HAP-1 (cell line): ENCODE data around the gene IL16.
A peak's percentile ranks its signal among the peaks of the same experiment; 100 is the strongest.

Source experiments
- DNase-seq, 2 experiments: peaks; one replicate each; pipeline ENCODE4 v3.0.0-alpha.2; 2016 to 2020; ENCODE audit warnings: low spot score in 2 of 2
- H3K27me3 ChIP-seq: fragments of 250-450 bp; sonication (Bioruptor Pico); 2 replicates; pipeline ENCODE4 v1.5.1; 2020; ENCODE audit warnings: low read depth, mild to moderate bottlenecking, moderate library complexity
- H3K36me3 ChIP-seq: fragments of 250-450 bp; sonication (Bioruptor Pico); replicated peaks from 2 replicates; pipeline ENCODE4 v1.5.1; 2020; ENCODE audit warnings: mild to moderate bottlenecking
- H3K4me1 ChIP-seq: fragments of 250-450 bp; sonication (Bioruptor Pico); 2 replicates; pipeline ENCODE4 v1.5.1; 2020; ENCODE audit warnings: mild to moderate bottlenecking
- H3K4me3 ChIP-seq: fragments of 250-450 bp; sonication (Bioruptor Pico); 2 replicates; pipeline ENCODE4 v1.5.1; 2020; ENCODE audit warnings: mild to moderate bottlenecking, moderate library complexity
- H3K9me3 ChIP-seq: fragments of 250-450 bp; sonication (Bioruptor Pico); 2 replicates; pipeline ENCODE4 v1.5.1; 2020; ENCODE audit warnings: mild to moderate bottlenecking, moderate library complexity
- in situ Hi-C: fragments of 300-500 bp; cut with MboI; formaldehyde crosslinking; loops from 3 replicates; pipeline ENCODE4 v1.14.3; 2020; ENCODE audit warnings: low sequenced_read_pairs, inconsistent platforms, mixed read lengths

IL16 gene

DNA sequence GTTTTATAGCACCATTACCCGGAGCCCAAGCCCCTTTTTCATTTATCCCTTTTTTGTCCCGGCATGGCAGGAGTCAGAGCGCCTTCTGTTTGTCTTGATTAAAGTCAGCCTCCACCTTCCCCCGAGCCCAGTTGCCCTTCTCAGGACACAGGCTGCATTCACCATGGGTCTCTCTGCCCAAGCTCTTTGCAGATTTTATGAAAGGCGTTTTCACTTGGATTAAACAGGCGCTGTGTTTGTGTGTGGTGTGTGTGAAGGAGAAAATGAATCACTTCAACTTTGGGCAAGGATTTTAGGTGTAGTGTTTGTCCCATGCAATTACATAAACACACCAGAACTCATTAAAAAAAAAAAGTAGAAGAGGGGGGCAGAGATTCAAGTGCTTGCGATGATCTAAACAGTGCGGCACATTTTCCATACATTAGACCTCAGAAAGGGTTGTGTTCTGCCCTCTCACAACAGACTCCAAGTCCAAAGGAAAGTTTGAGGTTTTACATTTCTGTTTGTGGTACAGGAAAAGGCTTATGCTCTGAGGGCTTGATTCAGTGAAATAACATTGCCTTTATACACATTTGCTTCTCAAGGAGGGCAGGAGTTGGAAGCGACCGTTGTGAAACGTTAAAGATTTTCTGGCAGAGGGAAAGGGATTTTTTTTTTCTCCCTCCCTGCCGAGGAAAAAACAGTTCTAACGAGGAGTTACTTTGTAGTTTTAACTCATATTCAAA lies 14.5 kb upstream of the IL16 start:
- no peaks in the 10 kb centered on the region for H3K4me1 ChIP-seq
- H3K27me3 ChIP-seq: peaks cover 11% of the 10 kb centered on the region; the same call in 1 of the 2 replicates
- in situ Hi-C loops: no loop called here
- H3K36me3 ChIP-seq: no peaks in the 10 kb centered on the region
- DNase-seq: no peak
- no peaks in the 10 kb centered on the region for H3K9me3 ChIP-seq
- no peak overlapping the region for H3K4me3 ChIP-seq

DNA sequence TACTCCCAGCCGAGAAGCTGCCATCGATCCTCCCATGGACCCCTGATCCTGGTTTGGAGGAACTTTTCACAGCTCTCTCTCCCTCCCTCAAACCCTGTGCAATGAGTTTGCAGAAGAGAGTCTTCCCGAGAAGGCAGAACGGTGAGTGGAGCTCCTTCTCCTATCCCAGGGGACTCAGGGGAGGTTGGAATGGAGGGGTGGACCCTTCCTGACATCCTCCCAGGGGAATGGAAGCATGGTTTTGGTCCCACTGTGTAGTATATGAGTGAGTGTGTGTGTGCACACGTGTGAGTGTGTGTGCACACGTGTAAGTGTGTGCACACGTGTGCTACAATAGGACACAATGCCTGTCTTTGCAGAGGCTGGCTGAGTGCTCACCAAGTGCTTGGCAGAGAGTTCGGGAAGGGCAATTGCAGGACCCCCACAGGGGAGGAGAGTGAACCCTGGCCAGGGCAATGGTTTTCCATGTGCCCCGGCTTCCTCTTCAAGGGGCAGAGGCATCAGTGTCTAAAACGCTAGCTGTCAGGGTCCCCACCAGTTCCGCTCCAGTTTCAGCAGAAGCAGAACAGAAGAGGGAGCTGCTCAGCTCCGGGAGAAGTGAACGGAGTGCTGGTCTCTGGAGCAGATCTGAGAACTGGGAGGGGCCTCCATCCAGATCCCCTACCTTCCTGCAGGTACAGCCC lies 13.8 kb upstream of the IL16 start:
- Histone ChIP-seq H3K9me3 (no peaks in the 10 kb centered on the region), H3K27me3 (peaks cover 11% of the 10 kb centered on the region; the same call in 1 of the 2 replicates), H3K4me3 (no peak overlapping the region), H3K36me3 (no peaks in the 10 kb centered on the region), H3K4me1 (no peaks in the 10 kb centered on the region)
- in situ Hi-C loops: no loop called here
- no peak for DNase-seq

DNA sequence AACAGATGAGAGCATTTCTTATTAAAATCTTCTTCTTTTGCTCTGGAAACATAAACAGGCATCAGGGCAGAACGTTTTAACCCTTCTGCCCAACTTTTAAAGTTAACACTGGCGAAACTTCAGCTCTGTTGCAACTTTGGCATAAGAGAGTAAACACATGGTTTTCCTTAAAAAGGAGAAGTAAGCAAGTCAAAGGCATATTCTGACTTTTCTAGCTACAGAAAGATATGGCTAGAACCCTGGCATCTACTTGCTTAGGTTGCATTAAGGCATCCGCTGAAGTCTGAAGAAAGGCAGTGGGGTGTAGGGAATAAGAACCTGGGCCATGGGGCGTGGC lies 13.3 kb upstream of the IL16 start:
- Histone ChIP-seq H3K36me3 (no peaks in the 10 kb centered on the region), H3K9me3 (no peaks in the 10 kb centered on the region), H3K4me3 (no peak overlapping the region), H3K27me3 (peaks cover 11% of the 10 kb centered on the region; the same call in 1 of the 2 replicates), H3K4me1 (no peaks in the 10 kb centered on the region)
- DNase-seq: no peak
- in situ Hi-C loops: no loop called here

DNA sequence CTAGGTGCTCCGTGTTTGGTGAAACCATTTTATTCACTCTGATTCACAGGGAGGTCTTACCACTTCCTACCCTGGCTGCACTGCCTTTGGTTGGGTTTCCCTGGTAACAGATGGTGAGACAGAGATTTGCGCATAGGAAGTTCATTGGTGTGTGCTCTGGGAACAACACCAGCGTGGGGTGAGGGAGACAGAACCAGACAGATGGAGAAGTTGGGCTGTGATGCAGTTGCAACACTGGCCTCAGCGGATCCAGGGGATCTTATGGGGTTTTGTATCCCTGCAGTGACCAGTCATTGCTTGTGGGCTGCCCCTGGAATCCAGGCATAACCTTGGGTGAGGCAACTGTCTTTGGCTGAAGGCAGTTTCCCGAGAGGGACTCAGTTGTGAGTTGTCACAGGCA lies 12.5 kb upstream of the IL16 start:
- peaks cover 11% of the 10 kb centered on the region; the same call in 1 of the 2 replicates for H3K27me3 ChIP-seq
- in situ Hi-C loops: no loop called here
- DNase-seq: peak in 1 of 2 experiments; percentile 6
- no peaks in the 10 kb centered on the region for H3K9me3 ChIP-seq
- H3K4me3 ChIP-seq: no peak overlapping the region
- no peaks in the 10 kb centered on the region for H3K36me3 ChIP-seq
- H3K4me1 ChIP-seq: no peaks in the 10 kb centered on the region

DNA sequence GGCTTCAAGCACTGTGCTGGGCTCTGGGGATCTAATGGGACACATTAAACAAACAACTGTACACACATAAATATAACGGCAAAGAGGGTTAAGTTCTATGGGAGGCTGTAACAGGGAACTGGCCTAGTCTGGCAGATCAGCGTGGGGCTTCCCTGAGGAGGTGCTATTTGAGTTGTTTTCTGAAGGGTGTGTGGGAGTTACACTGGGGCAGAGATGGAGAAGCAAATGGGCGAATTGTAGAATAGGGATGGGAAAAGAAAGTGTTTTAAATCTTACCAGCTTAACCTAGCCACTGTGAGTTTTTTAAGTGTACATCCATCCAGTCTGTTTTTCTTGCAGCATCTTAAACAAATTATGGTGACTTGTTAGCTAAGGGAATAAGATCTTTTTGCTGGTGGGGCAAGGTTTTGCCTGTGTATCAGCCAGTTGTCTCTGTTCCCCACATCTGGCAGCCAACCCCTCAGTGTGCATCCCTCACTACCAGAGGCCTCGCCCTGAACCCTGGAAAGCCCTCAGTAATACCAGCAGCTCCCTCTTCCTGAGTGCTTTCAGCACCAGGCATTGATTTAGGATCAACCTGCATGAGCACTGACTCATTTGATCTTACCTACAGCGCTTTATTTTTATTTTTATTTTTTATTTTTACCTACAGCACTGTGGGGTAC lies 10.9 kb upstream of the IL16 start:
- Histone ChIP-seq H3K4me3 (no peak overlapping the region), H3K4me1 (no peaks in the 10 kb centered on the region), H3K27me3 (peaks cover 11% of the 10 kb centered on the region; the same call in 1 of the 2 replicates), H3K9me3 (no peaks in the 10 kb centered on the region), H3K36me3 (no peaks in the 10 kb centered on the region)
- in situ Hi-C loops: no loop called here
- no peak for DNase-seq

DNA sequence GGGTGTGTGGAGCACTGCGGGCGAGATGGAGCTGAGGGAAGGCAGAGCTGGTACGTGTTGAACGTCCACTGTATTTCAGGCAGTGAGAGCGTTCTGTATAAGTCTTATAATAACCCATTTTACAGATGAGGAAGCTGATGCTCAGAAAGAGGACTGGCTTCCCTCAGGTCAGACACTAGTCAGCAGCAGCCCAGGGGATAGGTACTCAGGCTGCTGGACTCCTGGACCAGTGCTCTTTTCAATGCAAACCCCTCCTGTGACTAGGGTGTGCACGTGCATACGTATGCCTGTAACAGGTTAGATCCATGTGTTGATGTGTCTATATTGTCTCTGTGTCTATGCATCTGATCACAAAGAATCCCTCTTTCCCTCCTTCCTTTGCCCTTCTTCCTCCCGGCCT lies 8.3 kb upstream of the IL16 start:
- Histone ChIP-seq H3K4me3 (no peak overlapping the region), H3K27me3 (0 out of 2 replicates have a peak, but pooled peaks cover under 1% of the 10 kb centered on the region), H3K4me1 (no peaks in the 10 kb centered on the region), H3K9me3 (peaks cover 3% of the 10 kb centered on the region; the same call in 1 of the 2 replicates), H3K36me3 (no peaks in the 10 kb centered on the region)
- no peak for DNase-seq
- in situ Hi-C loops: no loop called here

DNA sequence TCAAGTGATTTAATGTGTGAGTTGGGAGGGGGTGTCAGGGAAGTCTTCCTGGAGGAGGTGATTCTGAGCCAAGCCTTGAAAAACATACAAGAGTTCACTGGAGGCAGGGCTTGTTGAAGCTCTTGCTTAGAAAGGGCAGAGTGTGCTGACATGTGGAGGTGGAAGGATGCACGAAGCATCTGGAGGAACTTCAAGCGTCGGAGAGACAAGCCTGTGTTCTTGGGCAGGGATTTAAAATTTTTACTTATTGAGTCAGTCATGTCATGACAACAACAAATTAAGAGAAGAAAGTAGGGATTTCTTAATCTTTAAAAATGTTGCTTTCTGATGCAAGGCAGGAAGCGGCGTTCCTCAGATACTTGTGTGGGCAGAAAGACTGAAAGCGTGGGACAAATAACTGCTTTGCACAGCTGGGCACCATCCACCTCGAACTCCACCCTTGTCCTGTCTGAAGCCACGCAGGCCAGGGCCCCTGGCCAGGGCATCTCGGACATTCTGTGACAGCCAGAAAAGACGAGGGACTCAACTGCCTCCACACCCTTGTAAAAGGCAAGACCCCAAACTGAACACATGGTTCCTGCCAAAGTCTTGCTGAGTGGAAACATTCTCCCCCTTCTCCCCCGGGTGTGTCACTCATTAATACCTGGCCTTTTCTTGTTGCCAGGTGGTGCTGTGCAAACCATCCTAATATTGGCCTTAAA lies 6.9 kb upstream of the IL16 start:
- in situ Hi-C loops: no loop called here
- H3K4me3 ChIP-seq: no peak overlapping the region

DNA sequence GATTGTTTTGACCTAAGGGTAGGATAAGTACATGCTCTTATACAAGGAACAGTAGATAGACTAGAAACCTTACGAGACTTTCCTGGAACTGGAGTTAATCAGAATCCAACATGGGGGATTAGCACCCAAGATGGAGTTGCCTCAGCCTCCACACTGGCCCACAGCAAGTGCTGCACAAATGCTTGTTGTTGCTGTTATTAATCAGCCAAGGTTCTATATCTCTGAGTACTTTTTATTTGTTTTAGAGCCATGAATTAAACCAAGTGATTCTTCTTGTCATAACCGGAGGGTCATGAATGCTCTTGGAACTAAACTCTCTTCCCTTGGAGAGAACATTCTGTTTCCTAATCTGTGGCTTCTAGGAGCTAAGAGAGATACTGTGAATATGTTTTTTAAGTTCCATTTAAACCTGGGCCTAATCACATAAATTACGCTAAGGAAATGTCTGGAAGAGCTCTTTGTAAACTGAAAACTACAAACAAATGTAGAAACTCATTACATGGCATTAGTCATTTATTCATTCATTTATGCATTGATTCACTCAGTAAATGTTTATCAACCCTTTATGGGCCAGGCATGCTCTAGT lies 5.7 kb upstream of the IL16 start:
- in situ Hi-C loops: no loop called here

More for the DNA sequence above, 6.9 kb upstream of the IL16 start:
- no peaks in the 10 kb centered on the region for H3K27me3 ChIP-seq
- peaks cover 3% of the 10 kb centered on the region; the same call in 1 of the 2 replicates for H3K9me3 ChIP-seq
- H3K36me3 ChIP-seq: no peaks in the 10 kb centered on the region
- no peak for DNase-seq
- H3K4me1 ChIP-seq: no peaks in the 10 kb centered on the region

DNA sequence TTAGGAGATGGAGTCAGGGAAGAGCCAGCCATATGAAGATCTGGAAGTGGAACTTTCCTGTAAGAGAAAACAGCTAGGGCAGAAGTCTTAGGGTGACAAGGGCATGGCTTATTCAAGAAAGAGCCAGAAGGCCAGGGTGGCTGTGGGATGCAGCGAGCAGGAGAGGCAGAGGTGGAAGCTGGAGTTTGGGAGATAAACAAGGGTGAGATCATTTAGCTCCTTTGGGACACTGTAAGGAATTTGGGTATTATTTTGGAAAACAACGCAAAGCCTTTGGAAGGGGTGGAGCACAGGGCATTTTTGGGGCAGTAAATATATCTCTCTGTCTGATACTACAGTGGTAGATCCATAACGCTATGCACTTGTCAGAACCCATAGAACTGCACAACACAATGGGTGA lies 5.0 kb upstream of the IL16 start:
- H3K36me3 ChIP-seq: no peaks in the 10 kb centered on the region
- in situ Hi-C loops: no loop called here
- no peak overlapping the region for H3K4me3 ChIP-seq
- no peak for DNase-seq
- H3K4me1 ChIP-seq: no peaks in the 10 kb centered on the region
- H3K9me3 ChIP-seq: peaks cover 3% of the 10 kb centered on the region; the same call in 1 of the 2 replicates
- H3K27me3 ChIP-seq: 0 out of 2 replicates have a peak, but pooled peaks cover 2% of the 10 kb centered on the region

More for the DNA sequence above, 5.7 kb upstream of the IL16 start:
- Histone ChIP-seq H3K4me1 (no peaks in the 10 kb centered on the region), H3K4me3 (no peak overlapping the region), H3K27me3 (0 out of 2 replicates have a peak, but pooled peaks cover 2% of the 10 kb centered on the region), H3K9me3 (peaks cover 3% of the 10 kb centered on the region; the same call in 1 of the 2 replicates), H3K36me3 (no peaks in the 10 kb centered on the region)
- DNase-seq: no peak

DNA sequence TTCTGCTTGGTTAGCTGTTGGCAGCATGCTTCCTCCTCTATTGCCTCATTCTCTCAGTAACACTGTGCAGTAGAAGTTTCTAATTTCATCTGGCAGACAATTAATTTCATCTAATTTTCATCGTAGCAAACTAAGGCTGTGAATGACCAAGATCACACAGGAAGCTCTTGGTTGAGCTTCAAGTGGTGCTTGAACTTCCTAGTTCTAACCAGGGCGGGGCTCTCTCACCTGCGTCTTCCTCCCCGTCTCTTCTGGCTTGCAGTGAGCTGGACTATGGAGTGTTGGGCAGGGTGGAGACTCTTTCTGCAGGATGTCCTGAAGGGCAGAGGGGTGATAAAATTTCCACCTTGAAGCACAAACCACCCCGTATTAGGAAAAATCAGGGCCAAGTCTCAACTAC lies 2.0 kb upstream of the IL16 start:
- no peaks in the 10 kb centered on the region for H3K4me1 ChIP-seq
- no peak for DNase-seq
- 0 out of 2 replicates have a peak, but pooled peaks cover 2% of the 10 kb centered on the region for H3K27me3 ChIP-seq
- no peak overlapping the region for H3K4me3 ChIP-seq
- H3K36me3 ChIP-seq: no peaks in the 10 kb centered on the region
- H3K9me3 ChIP-seq: peaks cover 3% of the 10 kb centered on the region; the same call in 1 of the 2 replicates
- in situ Hi-C loops: no loop called here

DNA sequence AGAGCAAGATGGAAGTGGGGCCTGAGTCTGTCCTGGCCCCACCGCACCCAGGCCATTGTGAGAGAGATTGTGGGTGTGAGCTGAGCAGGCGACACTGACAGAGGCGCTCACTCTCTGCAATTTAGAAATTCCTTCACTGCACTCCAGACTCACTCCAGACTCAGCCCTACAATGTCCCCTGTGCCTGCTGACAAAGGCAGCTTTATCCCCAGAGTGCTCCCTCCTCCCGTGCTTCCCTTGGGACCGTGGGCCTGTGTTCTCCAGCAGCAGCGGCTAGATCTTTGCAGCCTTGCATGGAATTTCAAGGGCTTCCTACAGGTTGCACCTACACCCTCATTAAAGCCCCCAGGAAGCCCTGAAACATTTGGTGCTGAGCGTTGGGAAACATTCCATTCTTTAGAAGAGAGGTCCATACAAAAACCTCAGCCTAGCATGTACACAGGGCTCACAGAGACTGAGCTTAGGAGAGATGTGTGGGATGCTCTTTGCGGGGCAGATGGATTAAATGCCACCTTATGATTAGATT lies 1.3 kb upstream of the IL16 start:
- peak in 1 of 2 experiments; percentile 25 for DNase-seq
- in situ Hi-C loops: no loop called here
- Histone ChIP-seq H3K27me3 (0 out of 2 replicates have a peak, but pooled peaks cover 2% of the 10 kb centered on the region), H3K36me3 (no peaks in the 10 kb centered on the region), H3K9me3 (peaks cover 3% of the 10 kb centered on the region; the same call in 1 of the 2 replicates), H3K4me1 (no peaks in the 10 kb centered on the region), H3K4me3 (no peak overlapping the region)

DNA sequence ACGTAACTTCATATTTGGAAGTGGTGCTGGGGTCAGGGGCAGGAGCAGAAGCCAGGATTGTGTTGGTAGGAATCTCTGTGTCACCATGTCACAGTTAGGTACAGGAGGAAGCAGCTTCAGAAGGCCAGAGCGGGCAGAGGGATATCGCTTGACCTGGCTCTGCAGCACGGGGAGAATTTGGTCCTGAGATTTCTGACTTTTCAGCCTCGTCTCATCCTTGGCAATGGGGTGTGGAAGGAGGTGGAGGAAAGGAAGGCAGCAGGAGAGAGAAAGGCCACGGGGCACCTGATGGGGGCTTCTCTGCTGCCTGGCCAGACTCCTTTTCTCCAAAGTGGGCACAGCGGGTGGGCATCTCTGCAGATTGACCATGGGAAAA lies 564 bp downstream of the IL16 start:
- Histone ChIP-seq H3K9me3 (no peaks in the 10 kb centered on the region), H3K4me1 (no peaks in the 10 kb centered on the region), H3K4me3 (no peak overlapping the region), H3K36me3 (no peaks in the 10 kb centered on the region), H3K27me3 (0 out of 2 replicates have a peak, but pooled peaks cover 2% of the 10 kb centered on the region)
- DNase-seq: no peak
- in situ Hi-C loops: no loop called here
